Esophagus muscularis mucosa (tissue), 4 donors: ENCODE data around the gene MCTP2. TPM values are rescaled to one million over a fixed set of nuclear protein-coding genes. Genes with fewer than 3 reads are reported as not detected.

Experiments used
- DNase-seq: peaks from one replicate; pipeline ENCODE4 v3.0.0-alpha.2; 2017; ENCODE audit errors: extremely low spot score
- H3K27ac ChIP-seq, 4 donors: fragments of 200-600 bp; sonication (generic); replicated peaks in 1 of 4; 1 replicate in 3 of 4; 2 replicates in 1 of 4; pipeline ENCODE4 v1.5.1; 2016 to 2019; ENCODE audit warnings: mild to moderate bottlenecking in 1 of 4
- H3K27me3 ChIP-seq, 4 donors: fragments of 200-600 bp; sonication (generic); one replicate each; pipeline versions ENCODE4 v1.5.1 to v1.6.0; 2016 to 2019
- H3K36me3 ChIP-seq, 4 donors: fragments of 200-600 bp; sonication (generic); one replicate each; pipeline ENCODE4 v1.5.1; 2016 to 2019
- H3K4me1 ChIP-seq, 4 donors: fragments of 200-600 bp; sonication (generic); one replicate each; pipeline ENCODE4 v1.5.1; 2016 to 2019
- H3K4me3 ChIP-seq, 4 donors: fragments of 200-600 bp; sonication (generic); 1 replicate in 2 of 4; 2 replicates in 2 of 4; pipeline ENCODE4 v1.5.1; 2016 to 2019; ENCODE audit warnings: mild to moderate bottlenecking in 4 of 4, moderate library complexity in 1 of 4
- H3K9me3 ChIP-seq, 4 donors: fragments of 200-600 bp; sonication (generic); 1 replicate in 3 of 4; 2 replicates in 1 of 4; pipeline ENCODE4 v1.5.1; 2016 to 2019
- CTCF ChIP-seq, 3 experiments: fragments of 200-600 bp in 2 of 3; fragments of 450-650 bp in 1 of 3; sonication (generic) in 2 of 3; IDR thresholded peaks; one replicate each; pipeline ENCODE4 v1.5.1; 2017 to 2019; ENCODE audit warnings: antibody characterized with exemption in 3 of 3, mild to moderate bottlenecking in 2 of 3, moderate library complexity in 1 of 3
- EP300 ChIP-seq: sonication (generic); formaldehyde crosslinking; IDR thresholded peaks from one replicate; pipeline ENCODE4 v1.6.1; 2017; ENCODE audit warnings: antibody characterized with exemption
- POLR2A ChIP-seq: fragments of 450-650 bp; IDR thresholded peaks from one replicate; pipeline ENCODE4 v1.6.1; 2017; ENCODE audit warnings: antibody characterized with exemption, moderate library complexity, mild to moderate bottlenecking, low read depth
- POLR2AphosphoS5 ChIP-seq, 2 donors: sonication (generic); formaldehyde crosslinking; IDR thresholded peaks; one replicate each; pipeline ENCODE4 v1.6.1; 2017; ENCODE audit warnings: antibody characterized with exemption in 2 of 2
- WGBS: methylation state at CpG from one replicate; pipeline ENCODE4 v1.1.5; 2018; 5-methylcytosine and 5-hydroxymethylcytosine counted together
- intact Hi-C: fragments of 100-400 bp; cut with DNase I; formaldehyde crosslinking; loops from one replicate; pipeline ENCODE4 v1.15.1; 2023
- total RNA-seq, 4 donors: library from RNA; depleted of rRNA; stranded (reverse); fragments of >200 nt; gene quantifications; one replicate each; pipeline versions ENCODE4 v1.1.0 to v1.2.1, GENCODE V29; 2016

The MCTP2 gene
- total RNA-seq, 4 donors from 2014 or later = 2.4 to 14.6 (median 4.4) TPM

GRCh38 chr15:94524565-94524964, 293.2 kb downstream of the MCTP2 start:
- Histone ChIP-seq H3K9me3 (no peaks in the 10 kb centered on the region), H3K4me1 (no peaks in the 10 kb centered on the region), H3K27ac (no peak overlapping the region), H3K4me3 (no peak overlapping the region), H3K36me3 (no peaks in the 10 kb centered on the region), H3K27me3 (no peaks in the 10 kb centered on the region)
- DNase-seq = no peak
- TF ChIP-seq CTCF (IDR thresholded peaks at IDR 0.05) (no peak), EP300 (no peak), POLR2AphosphoS5 (IDR thresholded peaks at IDR 0.05) (no peak), POLR2A (no peak)
- WGBS = 96% methylated on average over 2 of the region's 2 CpGs
- intact Hi-C loops = no loop called here

- 85% methylated on average over 5 of the region's 5 CpGs for WGBS
- H3K9me3 ChIP-seq = no peaks in the 10 kb centered on the region
- no peaks in the 10 kb centered on the region for H3K27me3 ChIP-seq
- H3K4me1 ChIP-seq = no peaks in the 10 kb centered on the region
- intact Hi-C loops = no loop called here
- no peak overlapping the region for H3K4me3 ChIP-seq
- TF ChIP-seq CTCF (IDR thresholded peaks at IDR 0.05) (peak in 1 of 3 experiments; percentile 29), POLR2A (no peak)
- no peak overlapping the region for H3K27ac ChIP-seq
- no peak for DNase-seq
- H3K36me3 ChIP-seq = no peaks in the 10 kb centered on the region
These were observed 294.8 kb downstream of the MCTP2 start for GRCh38 chr15:94526071-94526689.

GRCh38 chr15:94532226-94532625, 300.9 kb downstream of the MCTP2 start:
- H3K4me3 ChIP-seq = no peak overlapping the region
- intact Hi-C loops = no loop called here
- no peaks in the 10 kb centered on the region for H3K36me3 ChIP-seq
- no peaks in the 10 kb centered on the region for H3K9me3 ChIP-seq
- H3K27me3 ChIP-seq = no peaks in the 10 kb centered on the region
- H3K27ac ChIP-seq = no peak overlapping the region
- WGBS = 79% methylated on average over 3 of the region's 3 CpGs
- DNase-seq = no peak
- TF ChIP-seq POLR2A (no peak), CTCF (IDR thresholded peaks at IDR 0.05) (no peak), EP300 (no peak), POLR2AphosphoS5 (IDR thresholded peaks at IDR 0.05) (no peak)
- H3K4me1 ChIP-seq = no peaks in the 10 kb centered on the region
